Panc1 (cell line): ENCODE results near the gene GRHL1.

Experiments
- POLR2AphosphoS5 ChIP-seq: IDR thresholded peaks from 2 replicates; pipeline ENCODE4 v1.6.1; 2012; ENCODE audit warnings: mild to moderate bottlenecking, low read depth, low read length, moderate library complexity
- TF ChIP-seq, protein P1 (sequence below): fragments of 450-650 bp; IDR thresholded peaks from 2 replicates; pipeline ENCODE4 v1.5.1; 2017; ENCODE audit warnings: mild to moderate bottlenecking
- TF ChIP-seq, protein P2 (sequence below), 2 experiments: IDR thresholded peaks; 2 replicates each; pipeline ENCODE4 v1.6.1; 2011 to 2012; ENCODE audit warnings: low read depth in 2 of 2, control low read depth in 1 of 2, low read length in 1 of 2, mild to moderate bottlenecking in 1 of 2, moderate library complexity in 1 of 2; ENCODE audit not compliant: insufficient read depth in 1 of 2

DNA sequence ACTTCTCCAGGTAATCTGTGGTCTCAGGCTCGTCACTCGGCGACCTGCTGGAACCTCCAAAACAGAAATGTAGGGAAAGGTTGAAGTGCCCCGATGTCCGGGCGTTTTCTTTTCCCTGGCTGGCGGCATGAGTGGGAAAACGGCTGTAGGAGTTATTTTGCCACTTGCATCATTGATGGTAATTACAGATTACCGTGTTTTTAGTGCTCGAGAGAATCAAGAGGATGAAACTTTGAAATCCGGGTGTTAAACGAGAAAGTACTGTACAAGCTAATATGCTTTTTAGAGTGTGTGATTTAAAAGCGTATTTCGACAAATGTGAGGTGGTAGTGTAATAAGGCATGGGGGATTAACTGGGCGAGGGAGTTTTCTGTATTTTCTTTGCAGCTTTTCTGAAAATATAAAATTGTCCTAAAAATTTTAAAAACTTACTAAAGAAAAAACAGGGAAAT lies 819 bp downstream of the GRHL1 start:
- TF ChIP-seq, protein P1, sequence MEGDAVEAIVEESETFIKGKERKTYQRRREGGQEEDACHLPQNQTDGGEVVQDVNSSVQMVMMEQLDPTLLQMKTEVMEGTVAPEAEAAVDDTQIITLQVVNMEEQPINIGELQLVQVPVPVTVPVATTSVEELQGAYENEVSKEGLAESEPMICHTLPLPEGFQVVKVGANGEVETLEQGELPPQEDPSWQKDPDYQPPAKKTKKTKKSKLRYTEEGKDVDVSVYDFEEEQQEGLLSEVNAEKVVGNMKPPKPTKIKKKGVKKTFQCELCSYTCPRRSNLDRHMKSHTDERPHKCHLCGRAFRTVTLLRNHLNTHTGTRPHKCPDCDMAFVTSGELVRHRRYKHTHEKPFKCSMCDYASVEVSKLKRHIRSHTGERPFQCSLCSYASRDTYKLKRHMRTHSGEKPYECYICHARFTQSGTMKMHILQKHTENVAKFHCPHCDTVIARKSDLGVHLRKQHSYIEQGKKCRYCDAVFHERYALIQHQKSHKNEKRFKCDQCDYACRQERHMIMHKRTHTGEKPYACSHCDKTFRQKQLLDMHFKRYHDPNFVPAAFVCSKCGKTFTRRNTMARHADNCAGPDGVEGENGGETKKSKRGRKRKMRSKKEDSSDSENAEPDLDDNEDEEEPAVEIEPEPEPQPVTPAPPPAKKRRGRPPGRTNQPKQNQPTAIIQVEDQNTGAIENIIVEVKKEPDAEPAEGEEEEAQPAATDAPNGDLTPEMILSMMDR: no peak
- TF ChIP-seq POLR2AphosphoS5: no peak
- TF ChIP-seq, protein P2, sequence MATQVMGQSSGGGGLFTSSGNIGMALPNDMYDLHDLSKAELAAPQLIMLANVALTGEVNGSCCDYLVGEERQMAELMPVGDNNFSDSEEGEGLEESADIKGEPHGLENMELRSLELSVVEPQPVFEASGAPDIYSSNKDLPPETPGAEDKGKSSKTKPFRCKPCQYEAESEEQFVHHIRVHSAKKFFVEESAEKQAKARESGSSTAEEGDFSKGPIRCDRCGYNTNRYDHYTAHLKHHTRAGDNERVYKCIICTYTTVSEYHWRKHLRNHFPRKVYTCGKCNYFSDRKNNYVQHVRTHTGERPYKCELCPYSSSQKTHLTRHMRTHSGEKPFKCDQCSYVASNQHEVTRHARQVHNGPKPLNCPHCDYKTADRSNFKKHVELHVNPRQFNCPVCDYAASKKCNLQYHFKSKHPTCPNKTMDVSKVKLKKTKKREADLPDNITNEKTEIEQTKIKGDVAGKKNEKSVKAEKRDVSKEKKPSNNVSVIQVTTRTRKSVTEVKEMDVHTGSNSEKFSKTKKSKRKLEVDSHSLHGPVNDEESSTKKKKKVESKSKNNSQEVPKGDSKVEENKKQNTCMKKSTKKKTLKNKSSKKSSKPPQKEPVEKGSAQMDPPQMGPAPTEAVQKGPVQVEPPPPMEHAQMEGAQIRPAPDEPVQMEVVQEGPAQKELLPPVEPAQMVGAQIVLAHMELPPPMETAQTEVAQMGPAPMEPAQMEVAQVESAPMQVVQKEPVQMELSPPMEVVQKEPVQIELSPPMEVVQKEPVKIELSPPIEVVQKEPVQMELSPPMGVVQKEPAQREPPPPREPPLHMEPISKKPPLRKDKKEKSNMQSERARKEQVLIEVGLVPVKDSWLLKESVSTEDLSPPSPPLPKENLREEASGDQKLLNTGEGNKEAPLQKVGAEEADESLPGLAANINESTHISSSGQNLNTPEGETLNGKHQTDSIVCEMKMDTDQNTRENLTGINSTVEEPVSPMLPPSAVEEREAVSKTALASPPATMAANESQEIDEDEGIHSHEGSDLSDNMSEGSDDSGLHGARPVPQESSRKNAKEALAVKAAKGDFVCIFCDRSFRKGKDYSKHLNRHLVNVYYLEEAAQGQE (IDR thresholded peaks at IDR 0.05; ENCODE audit: insufficient read depth in 1 of 2, low read depth in 2 of 2, low read length in 1 of 2): no peak
